ENCODE results near the gene TMEM39A.
A peak's percentile ranks its signal among the peaks of the same experiment; 100 is the strongest.

The TMEM39A gene

GRCh38 chr3:119470866-119471265 lies 7.5 kb upstream of the TMEM39A start:
- H3K27me3 ChIP-seq (replicated peaks; ENCODE audit: insufficient read depth, low read length), result no peaks in the 10 kb centered on the region
- H3K9me3 ChIP-seq (replicated peaks; ENCODE audit: insufficient read depth, low read length), result no peaks in the 10 kb centered on the region
- TF ChIP-seq, protein P1, sequence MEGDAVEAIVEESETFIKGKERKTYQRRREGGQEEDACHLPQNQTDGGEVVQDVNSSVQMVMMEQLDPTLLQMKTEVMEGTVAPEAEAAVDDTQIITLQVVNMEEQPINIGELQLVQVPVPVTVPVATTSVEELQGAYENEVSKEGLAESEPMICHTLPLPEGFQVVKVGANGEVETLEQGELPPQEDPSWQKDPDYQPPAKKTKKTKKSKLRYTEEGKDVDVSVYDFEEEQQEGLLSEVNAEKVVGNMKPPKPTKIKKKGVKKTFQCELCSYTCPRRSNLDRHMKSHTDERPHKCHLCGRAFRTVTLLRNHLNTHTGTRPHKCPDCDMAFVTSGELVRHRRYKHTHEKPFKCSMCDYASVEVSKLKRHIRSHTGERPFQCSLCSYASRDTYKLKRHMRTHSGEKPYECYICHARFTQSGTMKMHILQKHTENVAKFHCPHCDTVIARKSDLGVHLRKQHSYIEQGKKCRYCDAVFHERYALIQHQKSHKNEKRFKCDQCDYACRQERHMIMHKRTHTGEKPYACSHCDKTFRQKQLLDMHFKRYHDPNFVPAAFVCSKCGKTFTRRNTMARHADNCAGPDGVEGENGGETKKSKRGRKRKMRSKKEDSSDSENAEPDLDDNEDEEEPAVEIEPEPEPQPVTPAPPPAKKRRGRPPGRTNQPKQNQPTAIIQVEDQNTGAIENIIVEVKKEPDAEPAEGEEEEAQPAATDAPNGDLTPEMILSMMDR (IDR thresholded peaks at IDR 0.05; ENCODE audit: low read length), result no peak
- TF ChIP-seq EZH2phosphoT487 (IDR thresholded peaks at IDR 0.05; ENCODE audit: low read length) (no peak), EZH2 (optimal IDR thresholded peaks at IDR 0.05; ENCODE audit: low read depth, low read length) (no peak)
- no peaks in the 10 kb centered on the region for H3K36me3 ChIP-seq (replicated peaks; ENCODE audit: insufficient read depth, low read length)
- H3K79me2 ChIP-seq (ENCODE audit: low read length), result peaks cover 5% of the 10 kb centered on the region; the same call in 1 of the 2 replicates
- H3K4me3 ChIP-seq (ENCODE audit: low read length), result no peak overlapping the region
- H3K9me2 ChIP-seq (replicated peaks; ENCODE audit: insufficient read depth, low read length), result no peaks in the 10 kb centered on the region
- H3K4me1 ChIP-seq (ENCODE audit: low read length), result peaks cover 14% of the 10 kb centered on the region
- no peak overlapping the region for H3K4me2 ChIP-seq (ENCODE audit: low read depth, low read length)
- H4K20me1 ChIP-seq (ENCODE audit: insufficient read depth, low read length), result no peaks in the 10 kb centered on the region
- DNase-seq, result no peak
- no peak overlapping the region for H3K27ac ChIP-seq (ENCODE audit: low read length)
- no peak overlapping the region for H2AFZ ChIP-seq (ENCODE audit: low read length)
- H3K9ac ChIP-seq (ENCODE audit: low read length), result no peak overlapping the region
- H3F3A ChIP-seq (ENCODE audit: insufficient read depth, low read length), result no peaks in the 10 kb centered on the region

GRCh38 chr3:119469418-119470189 lies 6.2 kb upstream of the TMEM39A start:
- Histone ChIP-seq H3K9me3 (replicated peaks; ENCODE audit: insufficient read depth, low read length) (no peaks in the 10 kb centered on the region), H4K20me1 (ENCODE audit: insufficient read depth, low read length) (no peaks in the 10 kb centered on the region), H3K9me2 (replicated peaks; ENCODE audit: insufficient read depth, low read length) (no peaks in the 10 kb centered on the region), H3K27ac (ENCODE audit: low read length) (no peak overlapping the region), H3F3A (ENCODE audit: insufficient read depth, low read length) (no peaks in the 10 kb centered on the region), H2AFZ (ENCODE audit: low read length) (peak overlapping the region; percentile 99), H3K4me1 (ENCODE audit: low read length) (peaks cover 14% of the 10 kb centered on the region), H3K4me2 (ENCODE audit: low read depth, low read length) (peak overlapping the region; percentile 87), H3K27me3 (replicated peaks; ENCODE audit: insufficient read depth, low read length) (no peaks in the 10 kb centered on the region), H3K36me3 (replicated peaks; ENCODE audit: insufficient read depth, low read length) (no peaks in the 10 kb centered on the region), H3K79me2 (ENCODE audit: low read length) (peaks cover 5% of the 10 kb centered on the region; the same call in 1 of the 2 replicates), H3K4me3 (ENCODE audit: low read length) (peak overlapping the region; percentile 93), H3K9ac (ENCODE audit: low read length) (peak overlapping the region; percentile 89)
- DNase-seq, result no peak
- TF ChIP-seq, protein P1 (IDR thresholded peaks at IDR 0.05; ENCODE audit: low read length), result no peak
- TF ChIP-seq EZH2phosphoT487 (IDR thresholded peaks at IDR 0.05; ENCODE audit: low read length) (no peak), EZH2 (optimal IDR thresholded peaks at IDR 0.05; ENCODE audit: low read depth, low read length) (no peak)

GRCh38 chr3:119468041-119468440 lies 4.6 kb upstream of the TMEM39A start:
- H3K27me3 ChIP-seq (replicated peaks; ENCODE audit: insufficient read depth, low read length), result no peaks in the 10 kb centered on the region
- no peak overlapping the region for H3K4me3 ChIP-seq (ENCODE audit: low read length)
- no peak overlapping the region for H3K9ac ChIP-seq (ENCODE audit: low read length)
- DNase-seq, result no peak
- H3K79me2 ChIP-seq (ENCODE audit: low read length), result peaks cover 9% of the 10 kb centered on the region
- H3K36me3 ChIP-seq (replicated peaks; ENCODE audit: insufficient read depth, low read length), result no peaks in the 10 kb centered on the region
- H2AFZ ChIP-seq (ENCODE audit: low read length), result peak overlapping the region; percentile 99
- H3F3A ChIP-seq (ENCODE audit: insufficient read depth, low read length), result peaks cover 7% of the 10 kb centered on the region
- H3K4me1 ChIP-seq (ENCODE audit: low read length), result peaks cover 20% of the 10 kb centered on the region
- no peak overlapping the region for H3K27ac ChIP-seq (ENCODE audit: low read length)
- H3K4me2 ChIP-seq (ENCODE audit: low read depth, low read length), result peak overlapping the region; percentile 87
- no peaks in the 10 kb centered on the region for H3K9me3 ChIP-seq (replicated peaks; ENCODE audit: insufficient read depth, low read length)
- no peaks in the 10 kb centered on the region for H3K9me2 ChIP-seq (replicated peaks; ENCODE audit: insufficient read depth, low read length)
- no peaks in the 10 kb centered on the region for H4K20me1 ChIP-seq (ENCODE audit: insufficient read depth, low read length)
- TF ChIP-seq EZH2phosphoT487 (IDR thresholded peaks at IDR 0.05; ENCODE audit: low read length) (no peak), EZH2 (optimal IDR thresholded peaks at IDR 0.05; ENCODE audit: low read depth, low read length) (no peak)
- TF ChIP-seq, protein P1 (IDR thresholded peaks at IDR 0.05; ENCODE audit: low read length), result no peak

Measured in MM.1S (cell line).